ENCODE results near the gene GLRX5.

GLRX5 gene

DNA sequence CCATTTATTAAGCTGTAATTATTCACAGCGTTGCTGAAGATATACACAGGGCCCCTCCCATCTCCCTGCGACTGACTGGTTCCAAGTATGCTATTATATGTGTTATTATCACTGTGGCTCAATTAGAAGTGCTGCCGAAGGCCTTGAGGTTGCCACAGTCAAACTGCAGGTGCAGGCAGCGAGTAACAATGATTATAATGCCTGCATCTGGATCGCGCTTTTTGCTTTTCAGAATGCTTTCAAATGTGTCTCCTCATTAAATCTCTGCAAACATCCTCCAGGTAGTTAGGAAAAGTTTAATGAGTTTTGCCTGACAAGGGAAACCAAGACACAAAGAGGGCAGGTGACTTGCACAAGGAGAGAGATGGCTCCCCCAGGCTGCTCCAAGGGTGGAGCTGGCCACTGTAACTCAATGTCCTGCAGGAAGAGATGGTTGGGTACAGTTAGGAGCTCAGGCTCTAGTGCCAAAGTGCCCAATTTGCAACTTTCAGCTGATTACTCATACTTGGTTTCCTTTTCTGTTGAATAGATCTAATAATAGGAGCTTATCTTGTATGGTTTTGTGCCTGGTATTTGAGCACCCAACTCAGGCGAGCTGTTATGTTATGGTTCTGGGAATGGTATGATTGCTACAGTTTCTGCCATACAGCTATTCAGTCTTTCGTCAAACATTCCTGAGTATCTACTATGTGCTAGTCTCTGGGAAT is 16.7 kb upstream of the GLRX5 start:
- no peak for DNase-seq (ENCODE audit: low read depth)

GRCh38 chr14:95519699-95520098 is 15.2 kb upstream of the GLRX5 start:
- peak; percentile 49 for DNase-seq (ENCODE audit: low read depth)

GRCh38 chr14:95520346-95520745 is 14.5 kb upstream of the GLRX5 start:
- DNase-seq (ENCODE audit: low read depth): no peak

GRCh38 chr14:95521001-95521400 is 13.8 kb upstream of the GLRX5 start:
- DNase-seq (ENCODE audit: low read depth): no peak

DNA sequence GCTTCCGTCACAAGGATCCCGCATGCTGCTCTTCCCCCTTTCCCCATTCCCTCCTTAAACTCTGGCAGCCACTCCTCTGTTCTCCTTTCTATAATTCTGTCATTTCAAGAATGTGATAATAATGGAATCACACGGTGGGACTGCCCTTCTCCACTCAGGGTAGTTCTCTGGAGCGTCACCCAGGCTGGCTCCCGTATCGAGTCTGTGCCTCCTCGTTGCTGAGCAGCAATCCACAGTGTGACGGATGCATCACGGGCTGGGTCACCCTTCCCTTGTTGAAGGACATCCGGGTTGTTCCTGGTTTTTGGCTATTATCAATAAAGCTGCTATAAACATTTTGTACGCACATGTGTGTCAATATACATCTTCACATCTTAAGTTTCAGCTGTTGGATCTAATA is 12.7 kb upstream of the GLRX5 start:
- no peak for DNase-seq (ENCODE audit: low read depth)

GRCh38 chr14:95522556-95522955 is 12.3 kb upstream of the GLRX5 start:
- no peak for DNase-seq (ENCODE audit: low read depth)

GRCh38 chr14:95523051-95523814 is 11.6 kb upstream of the GLRX5 start:
- no peak for DNase-seq (ENCODE audit: low read depth)

DNA sequence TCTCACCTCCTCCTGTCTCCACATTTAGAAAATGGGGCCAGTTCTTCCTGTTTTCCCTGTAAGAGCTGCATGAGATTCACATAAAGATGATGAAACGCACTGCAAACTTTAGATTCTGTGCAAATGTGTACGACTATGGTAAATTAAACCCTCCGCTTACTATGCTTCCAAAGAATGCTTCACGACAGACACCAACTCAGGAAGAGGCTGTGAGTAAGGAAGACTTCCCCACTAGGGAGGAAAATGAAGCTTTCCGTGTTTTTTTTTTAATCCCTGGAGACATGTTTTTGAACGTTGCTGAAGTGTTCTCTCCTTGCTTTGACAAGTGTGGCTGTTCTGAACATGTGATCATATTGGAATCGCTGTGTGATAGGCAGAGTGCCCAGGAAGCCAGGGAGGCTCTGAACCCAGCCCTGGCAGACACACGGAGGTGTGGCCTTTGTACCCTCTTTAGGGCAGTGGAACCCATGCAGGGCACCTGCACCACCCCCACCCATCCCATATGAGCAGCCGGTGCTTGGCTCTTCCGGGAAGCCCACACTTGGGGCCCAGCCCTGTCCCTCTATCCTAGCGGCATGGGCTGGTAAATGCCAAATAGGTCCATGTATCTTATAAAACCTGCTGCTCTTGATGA is 10.9 kb upstream of the GLRX5 start:
- DNase-seq (ENCODE audit: low read depth): no peak

GRCh38 chr14:95524706-95525512 is 9.9 kb upstream of the GLRX5 start:
- no peak for DNase-seq (ENCODE audit: low read depth)

DNA sequence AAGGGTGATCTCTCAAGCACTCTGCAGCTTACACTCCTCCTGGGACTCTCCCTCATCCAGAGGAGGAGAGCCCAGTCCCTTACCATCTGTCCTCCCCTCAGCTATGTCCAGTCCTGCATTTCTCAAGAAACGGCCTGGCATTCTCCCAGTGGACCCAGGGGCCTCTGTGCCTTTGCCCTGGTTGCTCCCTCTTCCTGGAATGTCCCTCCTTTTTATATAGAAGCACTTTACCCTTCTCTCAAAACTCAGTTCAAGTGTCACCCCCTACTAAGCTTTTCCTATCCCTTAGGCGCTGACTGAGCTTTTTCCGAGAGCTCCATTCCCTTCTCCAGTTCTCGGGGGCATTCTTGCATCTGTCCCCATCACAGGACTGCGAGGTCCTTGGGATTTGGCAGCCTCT is 8.9 kb upstream of the GLRX5 start:
- no peak for DNase-seq (ENCODE audit: low read depth)

DNA sequence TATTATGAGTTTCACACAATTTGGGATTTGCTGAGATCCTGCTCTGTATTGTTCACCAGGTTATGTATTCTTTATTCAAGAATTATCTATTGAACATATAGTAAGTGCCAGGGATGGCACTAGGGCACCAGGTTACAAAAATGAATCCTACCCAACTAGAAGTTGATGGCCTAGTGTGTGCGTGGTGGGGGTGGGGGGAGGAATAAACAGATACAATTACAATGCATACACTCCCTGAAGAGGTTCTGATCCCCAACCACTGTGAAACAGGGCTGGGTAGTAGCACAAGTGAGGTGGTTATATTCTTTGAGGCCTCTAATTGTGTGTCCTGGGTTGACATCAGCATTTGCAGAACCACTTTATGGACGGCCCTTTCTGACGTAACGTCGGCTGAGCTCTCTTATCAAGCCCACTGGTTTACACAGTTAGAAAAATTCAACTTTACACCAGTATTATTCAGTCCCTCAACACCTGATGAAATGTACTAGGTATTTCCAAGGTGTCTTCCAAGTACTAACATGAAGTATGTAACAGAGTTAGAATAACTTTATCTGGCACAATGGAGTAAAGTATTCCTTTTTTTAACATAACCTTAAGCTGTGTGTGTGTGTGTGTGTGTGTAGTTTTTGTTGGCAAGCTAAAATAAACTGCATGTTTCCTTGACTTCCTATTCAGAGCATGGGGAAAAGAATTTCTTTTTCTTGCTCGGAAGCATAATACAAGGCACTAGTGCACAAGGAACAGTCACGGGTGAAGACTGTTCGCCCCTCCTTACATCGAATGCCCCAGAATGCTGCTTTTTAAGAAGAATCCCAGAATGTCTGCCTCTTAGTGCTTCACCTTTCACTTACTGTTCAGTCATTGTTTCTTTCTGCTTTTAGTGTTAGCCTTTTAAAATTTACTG is 8.1 kb upstream of the GLRX5 start:
- DNase-seq (ENCODE audit: low read depth): no peak

DNA sequence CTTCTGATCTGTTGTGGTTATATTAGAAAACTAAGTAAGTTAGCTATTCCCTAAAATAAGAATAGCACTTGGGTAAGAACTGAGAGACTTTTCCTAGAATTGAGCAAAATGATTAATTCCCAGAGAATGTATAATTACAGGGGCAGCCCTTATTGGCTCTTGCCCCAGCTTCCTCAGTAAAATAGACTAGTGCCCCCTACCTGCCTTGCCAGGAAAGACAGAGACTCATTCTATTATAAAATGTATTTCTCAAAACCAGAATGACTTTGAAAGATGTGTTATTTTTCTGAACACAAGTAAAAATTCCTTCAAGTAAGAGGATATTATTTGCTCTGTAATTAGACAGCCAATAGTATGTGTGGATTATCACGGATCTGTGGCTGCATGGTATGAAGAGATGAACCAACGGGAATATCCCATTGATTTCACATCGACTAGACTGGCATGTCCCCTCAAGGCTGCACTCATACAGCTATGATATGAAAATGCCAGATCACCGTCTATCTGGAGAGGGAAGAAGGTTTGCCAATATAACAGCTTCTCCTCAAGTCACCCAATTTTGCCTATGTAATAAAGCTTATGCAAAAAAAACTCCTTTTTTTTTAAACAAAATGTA is 7.4 kb upstream of the GLRX5 start:
- no peak for DNase-seq (ENCODE audit: low read depth)

- no peak for DNase-seq (ENCODE audit: low read depth)
These were observed 5.6 kb upstream of the GLRX5 start for GRCh38 chr14:95529216-95529615.

GRCh38 chr14:95530473-95531276 is 4.2 kb upstream of the GLRX5 start:
- no peak for DNase-seq (ENCODE audit: low read depth)

DNA sequence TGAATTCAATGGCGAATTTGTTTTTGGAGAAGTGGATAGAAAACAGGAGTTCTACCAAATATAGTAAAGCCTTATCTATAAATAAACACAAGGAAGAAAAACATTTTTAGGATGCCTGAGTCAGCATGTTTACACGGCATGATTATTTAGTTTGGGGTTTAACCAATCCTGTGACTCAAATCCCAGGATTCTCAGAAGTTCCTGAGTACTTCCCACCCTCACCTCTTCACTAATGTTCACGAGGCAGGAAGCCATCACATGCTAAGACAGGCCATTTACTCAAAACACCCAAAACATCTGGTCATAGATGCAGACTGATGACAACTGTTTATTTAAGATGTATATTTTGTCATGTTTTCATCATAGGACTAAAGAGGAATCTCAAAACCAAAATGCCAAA is 3.4 kb upstream of the GLRX5 start:
- no peak for DNase-seq (ENCODE audit: low read depth)

DNA sequence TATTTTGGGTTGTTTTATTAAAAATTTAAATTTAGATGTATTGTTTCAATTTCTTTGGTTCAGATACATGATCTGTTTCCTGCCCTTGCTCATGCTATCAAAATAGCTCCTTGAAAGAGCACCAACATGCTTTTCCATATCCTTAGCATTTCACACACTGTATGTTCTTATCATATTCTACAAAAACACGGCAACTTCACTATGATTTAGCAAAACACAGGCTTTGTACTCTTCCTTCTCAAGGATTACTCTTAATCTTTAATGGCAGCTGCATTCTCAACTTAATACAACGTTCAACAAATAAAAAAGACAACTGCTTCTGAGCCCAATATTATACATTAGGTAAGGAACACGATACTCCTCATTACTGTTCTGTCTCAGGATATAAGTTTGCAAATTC is 2.9 kb upstream of the GLRX5 start:
- DNase-seq (ENCODE audit: low read depth): no peak

- DNase-seq (ENCODE audit: low read depth): no peak
These were observed 1.4 kb upstream of the GLRX5 start for GRCh38 chr14:95533391-95533821.

GRCh38 chr14:95533822-95534221 is 1.0 kb upstream of the GLRX5 start:
- DNase-seq (ENCODE audit: low read depth): no peak

- no peak for DNase-seq (ENCODE audit: low read depth)
These were observed 574 bp downstream of the GLRX5 start for GRCh38 chr14:95535226-95536021.
